Activated CD4-positive, alpha-beta memory T cell treated with anti-CD3 and anti-CD28 coated beads for 36 hours (primary cell): Measurements from ENCODE around the gene HOXB4. TPM values are rescaled to one million over a fixed set of nuclear protein-coding genes. Genes with fewer than 3 reads are reported as not detected.

Source experiments
- CTCF ChIA-PET: fragments of 350-600 bp; sonication (Branson Sonifier 250); formaldehyde crosslinking; loops from one replicate; lab custom pipeline; 2021; ENCODE audit warnings: antibody characterized with exemption, inconsistent platforms; lab: Charles Lee
- POLR2A ChIA-PET: fragments of 350-600 bp; sonication (Branson Sonifier 250); formaldehyde crosslinking; loops from one replicate; lab custom pipeline; 2021; ENCODE audit warnings: antibody characterized with exemption; lab: Charles Lee
- DNase-seq: peaks from one replicate; pipeline ENCODE4 v3.0.0-alpha.2; 2020
- H3K27ac Mint-ChIP-seq: one replicate; pipeline ENCODE4 v1.8.0; 2021; ENCODE audit warnings: mixed read lengths
- H3K27me3 Mint-ChIP-seq: one replicate; pipeline ENCODE4 v1.8.0; 2021; ENCODE audit warnings: mixed read lengths
- H3K36me3 Mint-ChIP-seq: one replicate; pipeline ENCODE4 v1.8.0; 2021; ENCODE audit warnings: mixed read lengths
- H3K4me1 Mint-ChIP-seq: one replicate; pipeline ENCODE4 v1.8.0; 2021; ENCODE audit warnings: low read depth, mixed read lengths
- H3K4me3 Mint-ChIP-seq: one replicate; pipeline ENCODE4 v1.8.0; 2021; ENCODE audit warnings: mild to moderate bottlenecking, mixed read lengths
- H3K9me3 Mint-ChIP-seq: one replicate; pipeline ENCODE4 v1.8.0; 2021; ENCODE audit warnings: mixed read lengths
- intact Hi-C: fragments of 100-400 bp; cut with micrococcal nuclease; formaldehyde crosslinking; loops from one replicate; pipeline ENCODE4 v1.15.1; 2023
- total RNA-seq, 2 experiments: library from RNA; stranded (reverse); gene quantifications; one replicate each; pipeline ENCODE4 v1.2.3, GENCODE V29; 2021

The HOXB4 gene
- total RNA-seq, 2 experiments from 2014 or later, result 2.3 TPM

GRCh38 chr17:48584223-48584741, 6.1 kb upstream of the HOXB4 start:
- no peak overlapping the region for H3K27ac Mint-ChIP-seq
- ChIA-PET POLR2A (no interaction called here), CTCF (interaction anchor here (1.0 to 2.2 kb wide), 6 partner anchors 12 to 368 kb away, joined by 3 to 14 read pairs (median 3); no protein-coding TSS in a partner anchor)
- DNase-seq, result no peak
- intact Hi-C loops, result no loop called here
- H3K4me3 Mint-ChIP-seq, result peak overlapping the region; percentile 35
- H3K9me3 Mint-ChIP-seq, result no peaks in the 10 kb centered on the region
- peaks cover 75% of the 10 kb centered on the region for H3K27me3 Mint-ChIP-seq
- H3K4me1 Mint-ChIP-seq, result peaks cover 38% of the 10 kb centered on the region
- H3K36me3 Mint-ChIP-seq, result no peaks in the 10 kb centered on the region

DNA sequence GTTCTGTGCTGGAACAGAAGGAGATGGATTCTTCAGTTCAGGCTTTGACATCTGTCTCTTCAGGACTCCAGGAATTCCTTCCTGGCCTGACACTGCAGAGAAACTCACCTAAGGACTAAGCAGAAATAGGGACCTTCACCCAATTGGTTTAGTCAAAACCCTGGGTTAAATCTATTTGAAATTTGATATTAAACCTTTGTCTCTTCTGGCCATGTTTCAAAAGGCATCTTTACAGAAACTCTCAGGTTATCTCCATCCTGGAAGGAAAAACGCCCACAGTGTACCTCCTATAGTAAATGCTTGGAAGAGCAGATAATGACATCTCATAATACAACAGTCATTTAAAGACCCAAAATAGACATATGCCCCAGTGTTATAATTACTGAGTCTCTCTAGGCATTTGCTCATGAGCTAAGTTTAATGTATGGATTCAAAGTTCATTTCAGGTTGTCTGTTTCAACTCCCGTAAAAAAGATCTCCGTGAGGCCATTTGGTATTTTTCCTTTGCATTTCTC, 5.6 kb upstream of the HOXB4 start:
- H3K4me1 Mint-ChIP-seq, result peaks cover 44% of the 10 kb centered on the region
- no peak overlapping the region for H3K27ac Mint-ChIP-seq
- H3K9me3 Mint-ChIP-seq, result no peaks in the 10 kb centered on the region
- H3K27me3 Mint-ChIP-seq, result peaks cover 79% of the 10 kb centered on the region
- ChIA-PET POLR2A (no interaction called here), CTCF (interaction anchor here (1.0 to 2.2 kb wide), 7 partner anchors 12 to 368 kb away, joined by 3 to 14 read pairs (median 3); no protein-coding TSS in a partner anchor)
- no peak for DNase-seq
- H3K4me3 Mint-ChIP-seq, result no peak overlapping the region
- H3K36me3 Mint-ChIP-seq, result no peaks in the 10 kb centered on the region
- intact Hi-C loops, result no loop called here

- Mint-ChIP-seq H3K4me1 (peaks cover 45% of the 10 kb centered on the region), H3K27ac (no peak overlapping the region)
- POLR2A ChIA-PET, result interaction anchor here (1.1 kb wide), 1 partner anchor 41 kb away, joined by 3 read pairs; no protein-coding TSS in a partner anchor
These were observed 4.6 kb upstream of the HOXB4 start for GRCh38 chr17:48582750-48583069.

GRCh38 chr17:48579760-48580554, 1.8 kb upstream of the HOXB4 start:
- POLR2A ChIA-PET, result no interaction called here
- no peaks in the 10 kb centered on the region for H3K9me3 Mint-ChIP-seq
- no peak for DNase-seq
- H3K27me3 Mint-ChIP-seq, result peaks cover 52% of the 10 kb centered on the region
- peak overlapping the region; percentile 33 for H3K4me3 Mint-ChIP-seq
- H3K36me3 Mint-ChIP-seq, result no peaks in the 10 kb centered on the region
- CTCF ChIA-PET, result no interaction called here
- intact Hi-C loops, result loop anchor here (2.0 to 5.0 kb wide), 2 partner anchors 38 to 89 kb away; no protein-coding TSS in a partner anchor
- no peak overlapping the region for H3K27ac Mint-ChIP-seq
- peaks cover 37% of the 10 kb centered on the region for H3K4me1 Mint-ChIP-seq

More at GRCh38 chr17:48582750-48583069, 4.6 kb upstream of the HOXB4 start:
- intact Hi-C loops, result no loop called here
- peaks cover 70% of the 10 kb centered on the region for H3K27me3 Mint-ChIP-seq
- H3K36me3 Mint-ChIP-seq, result no peaks in the 10 kb centered on the region
- CTCF ChIA-PET, result interaction anchor here (0.9 to 2.2 kb wide), 5 partner anchors 13 to 251 kb away, joined by 3 to 14 read pairs (median 5); no protein-coding TSS in a partner anchor
- no peak for DNase-seq
- peak overlapping the region; percentile 46 for H3K4me3 Mint-ChIP-seq
- H3K9me3 Mint-ChIP-seq, result no peaks in the 10 kb centered on the region

DNA sequence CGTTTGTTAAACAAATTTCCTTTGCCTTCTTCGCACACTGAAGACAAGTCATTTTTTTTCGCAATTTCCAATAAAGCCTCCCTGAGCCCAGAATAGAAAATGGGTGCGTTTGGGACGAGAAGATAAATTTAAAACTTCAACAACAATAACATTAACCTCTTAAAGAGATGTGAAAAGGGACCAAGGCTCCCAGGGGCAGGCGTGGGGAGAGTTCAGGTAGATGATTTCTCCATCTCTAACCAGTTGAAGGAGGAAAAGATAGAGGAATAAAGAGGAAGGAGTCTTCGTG, 1.3 kb upstream of the HOXB4 start:
- Mint-ChIP-seq H3K27ac (no peak overlapping the region), H3K9me3 (no peaks in the 10 kb centered on the region), H3K36me3 (no peaks in the 10 kb centered on the region), H3K27me3 (peaks cover 52% of the 10 kb centered on the region), H3K4me1 (peaks cover 35% of the 10 kb centered on the region), H3K4me3 (peak overlapping the region; percentile 80)
- POLR2A ChIA-PET, result no interaction called here
- intact Hi-C loops, result loop anchor here (2.0 to 5.0 kb wide), 2 partner anchors 37 to 89 kb away; no protein-coding TSS in a partner anchor
- CTCF ChIA-PET, result no interaction called here
- DNase-seq, result no peak

DNA sequence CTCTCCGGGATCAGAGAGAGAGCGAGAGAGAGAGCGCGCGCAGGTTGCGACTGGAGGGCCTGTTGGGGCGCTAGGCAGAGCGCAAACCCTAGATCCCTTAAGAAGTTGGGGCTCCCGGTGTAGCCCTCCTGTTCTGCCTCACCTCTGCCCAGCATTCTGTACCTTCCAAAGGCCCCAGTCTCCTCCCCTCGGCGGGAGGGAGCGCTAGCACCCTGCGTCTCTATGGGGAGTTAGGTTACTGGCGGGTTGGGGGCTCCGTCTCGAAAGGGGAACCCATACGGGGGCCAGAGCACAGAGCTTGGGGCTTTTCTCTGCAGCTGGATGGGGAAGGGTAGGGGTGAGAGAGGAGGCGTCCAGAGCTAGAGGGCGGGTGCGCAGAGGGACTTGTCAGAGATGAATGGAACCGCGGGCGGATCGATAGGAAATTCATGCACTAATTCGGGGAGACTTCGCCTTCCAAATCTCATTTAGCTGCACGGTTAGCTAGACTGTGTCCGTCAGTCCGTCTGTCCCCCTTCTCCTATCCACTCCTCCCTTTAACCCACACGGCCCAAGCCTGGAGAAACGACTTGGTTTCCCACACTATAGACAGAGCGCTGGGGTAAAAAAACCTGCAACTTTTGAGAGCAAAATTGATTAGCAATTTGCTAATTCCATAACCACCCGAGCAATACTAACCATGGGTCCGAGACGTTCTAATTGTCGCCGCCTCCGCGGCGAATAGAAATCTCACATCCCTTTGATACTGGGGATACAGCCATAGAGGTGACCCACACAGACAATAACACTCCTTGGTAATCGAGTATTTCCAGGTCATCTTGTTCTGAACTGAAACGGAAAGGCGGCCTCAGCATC, 693 bp upstream of the HOXB4 start:
- ChIA-PET CTCF (interaction anchor here (1.3 kb wide), 1 partner anchor 36 kb away, joined by 3 read pairs; no protein-coding TSS in a partner anchor), POLR2A (no interaction called here)
- Mint-ChIP-seq H3K4me3 (peak overlapping the region; percentile 80), H3K9me3 (no peaks in the 10 kb centered on the region), H3K27ac (peak overlapping the region; percentile 59), H3K4me1 (peaks cover 35% of the 10 kb centered on the region), H3K27me3 (peaks cover 47% of the 10 kb centered on the region), H3K36me3 (no peaks in the 10 kb centered on the region)
- intact Hi-C loops, result loop anchor here (2.0 to 5.0 kb wide), 2 partner anchors 37 to 88 kb away; no protein-coding TSS in a partner anchor
- peak; percentile 34 for DNase-seq

GRCh38 chr17:48577330-48577945, 712 bp downstream of the HOXB4 start:
- ChIA-PET CTCF (interaction anchor here (1.3 to 1.4 kb wide), 2 partner anchors 35 to 85 kb away, joined by 3 read pairs; no protein-coding TSS in a partner anchor), POLR2A (interaction anchor here (1.0 kb wide), 1 partner anchor 34 kb away, joined by 3 read pairs; no protein-coding TSS in a partner anchor)
- H3K9me3 Mint-ChIP-seq, result no peaks in the 10 kb centered on the region
- H3K4me1 Mint-ChIP-seq, result peaks cover 35% of the 10 kb centered on the region
- H3K27ac Mint-ChIP-seq, result peak overlapping the region; percentile 56
- DNase-seq, result peak; percentile 30
- intact Hi-C loops, result loop anchor here (5.0 kb wide), 1 partner anchor 35 kb away; no protein-coding TSS in a partner anchor
- no peaks in the 10 kb centered on the region for H3K36me3 Mint-ChIP-seq
- peaks cover 36% of the 10 kb centered on the region for H3K27me3 Mint-ChIP-seq
- H3K4me3 Mint-ChIP-seq, result peak overlapping the region; percentile 76

- CTCF ChIA-PET, result interaction anchor here (1.4 kb wide), 1 partner anchor 84 kb away, joined by 3 read pairs; no protein-coding TSS in a partner anchor
These were observed 1.5 kb downstream of the HOXB4 start for GRCh38 chr17:48576479-48577309.

GRCh38 chr17:48575673-48576478, 2.3 kb downstream of the HOXB4 start:
- no peak overlapping the region for H3K27ac Mint-ChIP-seq
- H3K36me3 Mint-ChIP-seq, result no peaks in the 10 kb centered on the region
- ChIA-PET POLR2A (no interaction called here), CTCF (interaction anchor here (1.0 to 2.1 kb wide), 2 partner anchors 12 to 84 kb away, joined by 3 to 5 read pairs; no protein-coding TSS in a partner anchor)
- H3K4me3 Mint-ChIP-seq, result peak overlapping the region; percentile 13
- intact Hi-C loops, result loop anchor here (5.0 kb wide), 1 partner anchor 34 kb away; no protein-coding TSS in a partner anchor
- H3K4me1 Mint-ChIP-seq, result peaks cover 27% of the 10 kb centered on the region
- H3K27me3 Mint-ChIP-seq, result peaks cover 24% of the 10 kb centered on the region
- no peaks in the 10 kb centered on the region for H3K9me3 Mint-ChIP-seq
- DNase-seq, result no peak

More at GRCh38 chr17:48576479-48577309, 1.5 kb downstream of the HOXB4 start:
- POLR2A ChIA-PET, result no interaction called here
- intact Hi-C loops, result loop anchor here (5.0 kb wide), 1 partner anchor 34 kb away; no protein-coding TSS in a partner anchor
- no peak overlapping the region for H3K27ac Mint-ChIP-seq
- peak overlapping the region; percentile 76 for H3K4me3 Mint-ChIP-seq
- H3K4me1 Mint-ChIP-seq, result peaks cover 34% of the 10 kb centered on the region
- peaks cover 32% of the 10 kb centered on the region for H3K27me3 Mint-ChIP-seq
- no peaks in the 10 kb centered on the region for H3K9me3 Mint-ChIP-seq
- H3K36me3 Mint-ChIP-seq, result no peaks in the 10 kb centered on the region
- DNase-seq, result no peak
